HG03520 (cell line): ENCODE data around the gene MPC1.

Experiments used
- ATAC-seq: cut with Tn5 transposase; IDR thresholded peaks from one replicate; pipeline ENCODE4 v1.9.1; 2021; ENCODE audit warnings: mild to moderate bottlenecking, moderate library complexity; ENCODE audit not compliant: unreplicated experiment

MPC1 gene

GRCh38 chr6:166382933-166383801 is at the start of gene MPC1:
TSS of gene MPC1 (minus strand) at chr6:166382940. CDS start at chr6:166382876, 64 bp downstream.
- peak; percentile 79 for ATAC-seq

GRCh38 chr6:166430269-166430668 is 47.5 kb upstream of the MPC1 start:
- ATAC-seq: no peak

DNA sequence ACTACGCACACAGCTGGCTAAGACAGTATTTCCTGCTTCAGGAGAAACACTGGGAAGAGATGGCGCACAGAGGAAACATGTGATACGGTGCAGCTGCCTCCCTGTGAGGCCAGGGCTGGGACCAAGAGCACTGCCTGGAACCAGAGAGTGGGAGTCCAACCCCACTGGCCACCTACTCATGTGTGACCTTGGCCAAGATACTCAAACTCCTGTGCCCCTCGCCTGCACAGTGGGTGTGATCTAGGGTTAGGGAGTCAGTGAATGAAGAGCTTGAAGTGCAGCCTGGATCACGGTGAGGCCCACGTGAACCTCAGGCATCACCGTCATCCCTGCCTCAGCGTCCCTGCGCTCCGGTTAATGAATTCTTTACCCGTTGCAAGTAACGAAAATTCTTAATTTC is 41.7 kb upstream of the MPC1 start:
- no peak for ATAC-seq

GRCh38 chr6:166423781-166424180 is 41.0 kb upstream of the MPC1 start:
- ATAC-seq: no peak

- no peak for ATAC-seq
Measured at GRCh38 chr6:166423051-166423745, 40.5 kb upstream of the MPC1 start.

DNA sequence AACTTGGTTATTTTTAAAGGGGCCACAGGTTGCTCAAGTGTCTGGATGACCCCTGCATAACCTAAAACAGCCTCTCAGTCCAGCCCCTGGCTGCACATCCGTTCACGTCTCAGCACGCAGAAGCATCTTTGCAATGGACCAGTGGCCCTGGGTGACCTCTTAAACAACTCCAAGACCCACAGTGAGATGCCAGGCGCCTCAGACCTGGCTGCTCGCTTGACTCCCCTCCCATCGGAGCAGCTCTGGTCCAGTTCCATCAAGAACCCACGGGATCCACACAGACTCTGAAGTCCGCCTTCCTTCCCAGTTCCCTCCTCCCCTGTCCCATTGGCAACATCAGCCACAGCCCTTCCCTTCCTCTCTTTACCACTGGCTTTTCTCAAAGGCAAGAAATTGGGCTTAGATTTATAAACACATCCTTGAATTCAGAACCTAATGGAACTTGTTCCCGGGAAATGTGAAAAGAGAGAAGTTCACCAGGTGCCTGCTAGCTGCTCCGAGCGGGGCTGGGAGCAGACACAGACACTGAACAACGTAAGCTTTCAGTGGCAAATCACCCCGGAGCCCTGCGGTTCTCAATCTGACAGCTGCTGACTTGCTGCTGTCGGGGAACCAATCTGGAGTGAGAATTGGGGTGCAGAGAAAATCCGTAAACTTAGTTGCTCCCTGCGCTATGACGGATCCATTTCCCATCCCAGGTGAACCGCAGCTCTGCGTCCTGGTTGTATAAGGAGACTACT is 39.6 kb upstream of the MPC1 start:
- ATAC-seq: no peak

GRCh38 chr6:166420351-166420750 is 37.6 kb upstream of the MPC1 start:
- ATAC-seq: no peak

DNA sequence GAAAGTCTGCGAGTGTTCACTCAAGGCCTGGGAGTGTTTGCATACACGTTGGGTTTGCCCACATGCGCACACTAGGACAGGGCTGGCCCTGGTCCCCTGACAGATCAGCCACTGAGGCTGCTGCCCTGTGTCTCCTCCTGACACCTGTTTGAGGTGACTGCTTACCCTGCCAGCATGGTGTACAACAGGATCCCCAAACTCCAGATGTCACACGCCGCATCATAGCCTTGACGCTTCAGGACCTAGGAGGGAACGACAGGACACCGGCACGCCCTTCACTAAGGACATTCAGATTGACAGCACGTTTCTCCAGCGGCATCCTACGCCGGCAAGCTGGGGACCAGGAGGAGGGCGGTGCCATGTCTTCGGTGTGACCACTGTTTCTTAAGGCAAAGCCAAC is 37.0 kb upstream of the MPC1 start:
- ATAC-seq: peak; percentile 7

- peak; percentile 94 for ATAC-seq
Measured at GRCh38 chr6:166419286-166419685, 36.5 kb upstream of the MPC1 start.

- ATAC-seq: no peak
Measured at GRCh38 chr6:166418691-166419143, 36.0 kb upstream of the MPC1 start.

- peak; percentile 32 for ATAC-seq
Measured at GRCh38 chr6:166417285-166417691, 34.5 kb upstream of the MPC1 start.

- no peak for ATAC-seq
Measured at GRCh38 chr6:166415833-166416347, 33.1 kb upstream of the MPC1 start.

GRCh38 chr6:166415306-166415705 is 32.6 kb upstream of the MPC1 start:
- no peak for ATAC-seq

DNA sequence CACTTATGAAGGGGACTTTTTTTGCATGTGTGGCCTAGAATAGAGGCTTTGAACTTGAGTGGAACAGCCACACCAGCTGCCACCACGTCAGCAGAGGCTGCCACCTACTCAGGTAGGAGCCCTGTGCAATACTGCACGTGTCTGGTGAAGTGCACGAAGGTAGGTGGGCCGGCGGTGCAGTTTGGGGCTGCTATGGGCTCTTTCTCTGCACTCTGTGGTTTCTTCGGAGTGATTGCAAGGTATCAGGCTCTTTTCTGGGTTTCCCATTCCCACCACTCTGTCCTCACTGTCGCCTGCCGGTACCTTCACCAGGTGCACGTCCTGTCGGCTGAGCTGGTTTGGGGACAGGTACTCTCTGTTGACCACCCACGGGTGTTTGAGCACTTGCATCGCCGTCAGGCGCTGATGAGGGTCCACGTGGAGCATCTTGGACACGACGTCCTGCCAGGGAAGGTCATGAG is 30.8 kb upstream of the MPC1 start:
- ATAC-seq: no peak

DNA sequence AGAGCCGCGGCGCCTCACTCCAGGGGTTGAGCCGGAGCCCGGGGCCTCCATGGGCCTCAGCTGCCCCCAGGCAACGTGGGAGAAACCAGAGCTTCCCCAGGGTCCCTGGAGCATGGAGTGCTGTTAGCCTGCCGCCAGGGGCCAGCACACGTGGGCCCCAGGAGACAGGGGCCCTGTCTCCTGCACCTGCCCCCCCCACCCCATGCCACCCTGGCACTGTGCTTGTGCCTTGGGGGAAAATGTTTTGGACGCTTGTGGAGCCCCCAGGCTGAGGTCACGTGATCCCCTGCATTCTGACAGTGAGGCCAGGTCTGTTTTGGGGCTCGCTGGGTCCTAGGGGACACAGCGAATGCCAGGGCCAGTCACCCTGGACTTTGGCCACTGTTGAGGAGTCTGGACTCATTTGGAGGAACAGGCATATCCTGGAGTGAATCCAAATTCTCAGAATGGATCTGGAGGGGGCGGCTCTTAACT is 30.2 kb upstream of the MPC1 start:
- no peak for ATAC-seq

DNA sequence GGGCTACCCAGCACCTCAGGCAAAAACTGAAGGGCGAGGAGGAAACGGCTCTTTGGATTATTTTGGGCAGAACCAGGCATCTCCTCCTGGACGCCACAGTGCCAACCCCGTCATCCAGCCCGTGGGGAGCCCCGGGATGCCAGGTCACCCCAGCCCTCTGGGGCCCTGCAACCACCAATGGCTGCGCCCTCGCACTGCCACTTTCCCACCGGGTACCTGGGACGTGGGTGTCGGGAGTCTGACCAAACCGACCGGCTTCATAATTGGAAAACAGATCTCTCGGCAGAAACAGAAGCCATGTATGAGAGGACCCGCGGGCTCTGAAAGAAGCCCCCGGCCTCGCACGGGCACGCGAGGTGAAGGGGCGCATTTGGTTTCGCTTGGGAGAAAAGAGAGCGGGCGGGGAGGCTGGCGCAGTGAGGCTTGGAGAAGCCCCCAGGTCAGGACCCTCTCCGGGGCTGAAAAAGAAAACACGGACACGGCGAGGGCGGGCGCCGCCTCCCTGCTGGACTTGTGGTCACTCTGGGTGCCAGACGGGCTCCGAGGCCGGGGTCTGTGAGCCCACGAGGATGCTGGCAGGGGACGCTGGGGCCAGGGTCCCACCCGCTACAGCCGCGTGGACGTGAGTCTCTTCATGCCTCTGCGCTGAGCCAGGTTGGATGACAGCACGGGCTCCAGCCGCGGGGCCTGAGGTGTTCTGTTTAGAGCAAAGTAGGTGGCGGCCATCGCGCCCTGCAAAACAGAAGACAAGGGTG is 29.6 kb upstream of the MPC1 start:
- ATAC-seq: no peak

DNA sequence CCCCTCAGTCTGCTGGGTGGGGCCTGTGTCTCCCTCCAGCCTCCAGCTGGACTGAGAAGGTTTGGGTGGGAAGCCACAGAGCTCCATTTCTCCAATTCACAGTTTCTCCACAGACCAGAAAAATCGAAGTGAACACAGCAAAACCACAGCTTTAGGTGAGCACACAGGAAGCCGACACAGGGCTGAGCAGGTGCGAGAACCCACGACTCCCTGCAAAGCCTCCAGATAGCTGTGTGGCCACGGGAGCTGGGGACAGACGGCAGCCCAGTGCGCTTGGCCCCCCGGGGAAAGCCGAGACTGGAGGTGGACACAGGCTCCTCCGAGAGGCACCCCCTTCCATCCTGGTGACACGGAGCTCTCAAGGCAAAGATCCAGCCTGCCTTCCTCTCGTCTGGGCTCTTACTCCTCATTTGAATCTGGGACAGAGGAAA is 29.0 kb upstream of the MPC1 start:
- ATAC-seq: no peak

DNA sequence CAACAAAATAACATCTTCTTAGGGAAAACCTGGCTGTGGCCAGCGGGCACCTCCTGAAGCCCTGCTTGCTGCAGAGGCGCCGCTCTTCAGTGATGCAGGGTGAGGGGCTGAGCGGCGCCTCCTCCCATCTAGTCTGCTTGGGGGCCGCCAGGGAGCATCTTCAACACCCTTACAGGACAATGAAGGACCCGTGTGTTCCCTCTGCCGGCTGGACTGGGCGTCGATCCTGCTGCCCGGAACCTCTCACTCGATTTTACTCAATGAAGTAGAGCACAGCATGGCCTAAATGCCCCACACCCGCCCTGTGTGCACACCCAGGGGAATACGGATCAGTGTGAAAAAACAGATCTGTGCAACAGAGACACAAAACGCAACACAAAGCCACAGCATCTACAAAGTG is 28.5 kb upstream of the MPC1 start:
- ATAC-seq: no peak

GRCh38 chr6:166410426-166410935 is 27.7 kb upstream of the MPC1 start:
- no peak for ATAC-seq
